ENCODE data around the gene OPN5. TPM values are rescaled to one million over a fixed set of nuclear protein-coding genes. Genes with fewer than 3 reads are reported as not detected.

OPN5 gene
- total RNA-seq, 1 experiment from 2014 or later = not detected

DNA sequence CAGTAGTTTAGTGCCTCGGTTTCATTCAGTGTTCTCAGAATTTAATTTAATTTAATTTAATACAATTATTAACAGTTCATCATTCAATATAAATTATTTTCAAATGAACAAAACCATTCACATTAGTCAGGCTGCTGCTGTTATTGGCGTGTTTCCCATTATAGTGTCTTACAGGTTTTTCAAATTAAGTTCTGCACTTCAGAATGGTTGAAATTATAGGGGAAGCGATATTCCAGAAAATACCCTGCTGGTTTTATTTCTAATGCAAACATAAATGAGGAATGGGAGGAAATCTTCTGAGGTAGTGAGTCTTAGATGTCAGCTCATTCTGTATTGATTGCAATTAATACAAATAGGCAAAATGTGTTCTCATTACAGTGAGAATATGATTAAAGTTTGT, 37.6 kb downstream of the OPN5 start:
- H3K4me3 ChIP-seq (ENCODE audit: low read depth, low read length, poor library complexity, severe bottlenecking) = no peak overlapping the region
- H3K36me3 ChIP-seq (ENCODE audit: insufficient read depth, low read length, poor library complexity, severe bottlenecking) = no peaks in the 10 kb centered on the region
- H3K27ac ChIP-seq (ENCODE audit: low read depth, low read length, poor library complexity, severe bottlenecking) = no peak overlapping the region
- DNase-seq (ENCODE audit: low spot score) = no peak
- CTCF ChIA-PET = no interaction called here
- no peaks in the 10 kb centered on the region for H3K27me3 ChIP-seq (replicated peaks; ENCODE audit: insufficient read depth, low read depth, low read length, poor library complexity)
- intact Hi-C loops (cut with micrococcal nuclease; ENCODE audit: unreplicated experiment) = no loop called here
- BruUV-seq (replicated peaks) = no TSS peak
- POLR2A ChIA-PET (ENCODE audit: low non-redundant PET) = no interaction called here
- H3K9me3 ChIP-seq (ENCODE audit: low read depth, low read length, poor library complexity, severe bottlenecking) = no peaks in the 10 kb centered on the region
- TF ChIP-seq EZH2 (IDR thresholded peaks at IDR 0.05; ENCODE audit: borderline replicate concordance, low read depth, low read length, poor library complexity, severe bottlenecking) = no peak
- TF ChIP-seq, protein P1, sequence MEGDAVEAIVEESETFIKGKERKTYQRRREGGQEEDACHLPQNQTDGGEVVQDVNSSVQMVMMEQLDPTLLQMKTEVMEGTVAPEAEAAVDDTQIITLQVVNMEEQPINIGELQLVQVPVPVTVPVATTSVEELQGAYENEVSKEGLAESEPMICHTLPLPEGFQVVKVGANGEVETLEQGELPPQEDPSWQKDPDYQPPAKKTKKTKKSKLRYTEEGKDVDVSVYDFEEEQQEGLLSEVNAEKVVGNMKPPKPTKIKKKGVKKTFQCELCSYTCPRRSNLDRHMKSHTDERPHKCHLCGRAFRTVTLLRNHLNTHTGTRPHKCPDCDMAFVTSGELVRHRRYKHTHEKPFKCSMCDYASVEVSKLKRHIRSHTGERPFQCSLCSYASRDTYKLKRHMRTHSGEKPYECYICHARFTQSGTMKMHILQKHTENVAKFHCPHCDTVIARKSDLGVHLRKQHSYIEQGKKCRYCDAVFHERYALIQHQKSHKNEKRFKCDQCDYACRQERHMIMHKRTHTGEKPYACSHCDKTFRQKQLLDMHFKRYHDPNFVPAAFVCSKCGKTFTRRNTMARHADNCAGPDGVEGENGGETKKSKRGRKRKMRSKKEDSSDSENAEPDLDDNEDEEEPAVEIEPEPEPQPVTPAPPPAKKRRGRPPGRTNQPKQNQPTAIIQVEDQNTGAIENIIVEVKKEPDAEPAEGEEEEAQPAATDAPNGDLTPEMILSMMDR (conservative IDR thresholded peaks at IDR 0.05; ENCODE audit: low read depth, low read length) = no peak
- no peaks in the 10 kb centered on the region for H3K4me1 ChIP-seq (ENCODE audit: insufficient read depth, low read length, poor library complexity, severe bottlenecking)

- H3K27me3 ChIP-seq (replicated peaks; ENCODE audit: insufficient read depth, low read depth, low read length, poor library complexity) = peaks cover 10% of the 10 kb centered on the region
- BruUV-seq (replicated peaks) = no TSS peak
- no peak for DNase-seq (ENCODE audit: low spot score)
- no peak for TF ChIP-seq EZH2 (IDR thresholded peaks at IDR 0.05; ENCODE audit: borderline replicate concordance, low read depth, low read length, poor library complexity, severe bottlenecking)
- TF ChIP-seq, protein P1 (conservative IDR thresholded peaks at IDR 0.05; ENCODE audit: low read depth, low read length) = no peak
- H3K9me3 ChIP-seq (ENCODE audit: low read depth, low read length, poor library complexity, severe bottlenecking) = no peaks in the 10 kb centered on the region
- H3K4me3 ChIP-seq (ENCODE audit: low read depth, low read length, poor library complexity, severe bottlenecking) = no peak overlapping the region
- POLR2A ChIA-PET (ENCODE audit: low non-redundant PET) = no interaction called here
- H3K4me1 ChIP-seq (ENCODE audit: insufficient read depth, low read length, poor library complexity, severe bottlenecking) = no peaks in the 10 kb centered on the region
- CTCF ChIA-PET = no interaction called here
- H3K27ac ChIP-seq (ENCODE audit: low read depth, low read length, poor library complexity, severe bottlenecking) = no peak overlapping the region
- no peaks in the 10 kb centered on the region for H3K36me3 ChIP-seq (ENCODE audit: insufficient read depth, low read length, poor library complexity, severe bottlenecking)
- intact Hi-C loops (cut with micrococcal nuclease; ENCODE audit: unreplicated experiment) = no loop called here
These were observed 41.2 kb downstream of the OPN5 start for GRCh38 chr6:47822856-47823554.

DNA sequence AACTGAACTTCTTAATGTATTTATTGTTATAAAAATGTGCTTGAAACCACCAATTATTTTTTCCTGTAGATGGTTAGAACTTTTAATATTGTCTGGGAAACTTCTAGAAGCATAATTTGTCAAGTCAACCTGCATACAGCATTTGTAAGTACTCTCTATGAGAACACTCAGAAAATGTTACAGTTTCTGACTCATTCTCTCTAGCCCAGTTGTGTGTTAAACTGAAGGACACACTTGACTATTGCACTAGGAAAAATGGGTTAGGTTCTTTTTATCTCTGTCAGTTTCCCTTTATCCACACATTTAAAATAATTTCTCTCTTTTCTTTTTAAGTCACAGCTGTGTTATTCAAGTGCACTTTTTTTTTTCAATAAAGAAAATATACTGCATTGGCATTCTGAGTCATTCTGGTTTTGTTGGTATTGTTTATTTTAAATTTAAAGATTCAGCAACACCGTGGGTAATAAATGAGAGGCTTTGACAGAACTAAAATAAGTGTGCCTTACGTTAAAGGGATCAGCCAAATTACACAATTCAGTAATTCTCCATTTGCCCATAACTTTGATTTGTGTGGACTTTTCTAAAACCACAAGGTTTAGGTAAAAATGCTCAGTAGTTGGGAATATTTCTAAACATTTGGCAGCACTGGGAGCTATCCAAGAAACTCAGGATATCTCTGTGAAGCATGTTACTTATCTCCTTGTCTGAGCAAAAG, 50.7 kb downstream of the OPN5 start:
- no TSS peak for BruUV-seq (replicated peaks)
- Histone ChIP-seq H3K27me3 (replicated peaks; ENCODE audit: insufficient read depth, low read depth, low read length, poor library complexity) (no peaks in the 10 kb centered on the region), H3K4me1 (ENCODE audit: insufficient read depth, low read length, poor library complexity, severe bottlenecking) (no peaks in the 10 kb centered on the region), H3K9me3 (ENCODE audit: low read depth, low read length, poor library complexity, severe bottlenecking) (no peaks in the 10 kb centered on the region), H3K27ac (ENCODE audit: low read depth, low read length, poor library complexity, severe bottlenecking) (no peak overlapping the region), H3K36me3 (ENCODE audit: insufficient read depth, low read length, poor library complexity, severe bottlenecking) (no peaks in the 10 kb centered on the region), H3K4me3 (ENCODE audit: low read depth, low read length, poor library complexity, severe bottlenecking) (no peak overlapping the region)
- intact Hi-C loops (cut with micrococcal nuclease; ENCODE audit: unreplicated experiment) = no loop called here
- CTCF ChIA-PET = no interaction called here
- POLR2A ChIA-PET (ENCODE audit: low non-redundant PET) = no interaction called here
- no peak for DNase-seq (ENCODE audit: low spot score)
- TF ChIP-seq EZH2 (IDR thresholded peaks at IDR 0.05; ENCODE audit: borderline replicate concordance, low read depth, low read length, poor library complexity, severe bottlenecking) = no peak
- TF ChIP-seq, protein P1 (conservative IDR thresholded peaks at IDR 0.05; ENCODE audit: low read depth, low read length) = no peak

Data from A673 (cell line).